ENCODE data around the gene SERINC3. TPM values are rescaled to one million over a fixed set of nuclear protein-coding genes. Genes with fewer than 3 reads are reported as not detected.

SERINC3 gene
- total RNA-seq, 2 experiments from 2014 or later = 82.2 to 98.4 TPM

DNA sequence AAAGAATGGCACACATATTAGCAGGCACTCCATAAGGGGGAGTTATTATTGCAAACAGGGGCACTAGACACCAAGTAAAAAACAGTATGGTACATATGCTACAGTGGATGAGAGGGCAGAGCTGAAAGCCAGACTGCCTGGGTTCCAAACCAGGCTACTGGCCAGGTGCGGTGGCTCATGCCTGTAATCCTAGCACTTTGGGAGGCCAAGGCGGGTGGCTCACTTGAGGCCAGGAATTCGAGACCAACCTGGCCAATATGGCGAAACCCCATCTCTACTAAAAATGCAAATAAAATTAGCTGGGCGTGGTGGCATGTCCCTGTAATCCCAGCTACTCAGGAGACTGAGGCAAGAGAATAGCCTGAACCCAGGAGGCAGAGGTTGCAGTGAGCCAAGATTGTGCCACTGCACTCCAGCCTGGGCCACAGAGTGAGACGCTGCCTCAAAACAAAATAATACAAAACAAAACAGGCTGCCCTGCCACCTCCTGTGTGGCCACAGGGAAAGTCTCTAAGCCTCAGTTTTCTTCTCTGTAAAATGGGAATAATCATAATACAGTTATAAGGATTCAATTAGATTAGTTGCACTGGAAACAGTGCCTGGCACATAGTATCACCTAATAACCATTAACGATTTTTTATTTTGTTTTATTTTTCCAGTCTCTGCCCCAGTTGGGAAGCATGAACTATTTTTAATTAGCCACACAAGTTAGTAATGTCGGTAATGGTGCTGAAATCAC lies 53.7 kb downstream of the SERINC3 start:
- ChIA-PET POLR2A (no interaction called here), CTCF (interaction anchor here (1.2 kb wide), 1 partner anchor 8 kb away, joined by 3 read pairs; no protein-coding TSS in a partner anchor)
- Mint-ChIP-seq H3K36me3 (ENCODE audit: low read depth) (no peaks in the 10 kb centered on the region), H3K4me3 (no peak overlapping the region), H3K27ac (no peak overlapping the region), H3K27me3 (no peaks in the 10 kb centered on the region), H3K9me3 (no peaks in the 10 kb centered on the region), H3K4me1 (no peaks in the 10 kb centered on the region)
- no peak for DNase-seq

DNA sequence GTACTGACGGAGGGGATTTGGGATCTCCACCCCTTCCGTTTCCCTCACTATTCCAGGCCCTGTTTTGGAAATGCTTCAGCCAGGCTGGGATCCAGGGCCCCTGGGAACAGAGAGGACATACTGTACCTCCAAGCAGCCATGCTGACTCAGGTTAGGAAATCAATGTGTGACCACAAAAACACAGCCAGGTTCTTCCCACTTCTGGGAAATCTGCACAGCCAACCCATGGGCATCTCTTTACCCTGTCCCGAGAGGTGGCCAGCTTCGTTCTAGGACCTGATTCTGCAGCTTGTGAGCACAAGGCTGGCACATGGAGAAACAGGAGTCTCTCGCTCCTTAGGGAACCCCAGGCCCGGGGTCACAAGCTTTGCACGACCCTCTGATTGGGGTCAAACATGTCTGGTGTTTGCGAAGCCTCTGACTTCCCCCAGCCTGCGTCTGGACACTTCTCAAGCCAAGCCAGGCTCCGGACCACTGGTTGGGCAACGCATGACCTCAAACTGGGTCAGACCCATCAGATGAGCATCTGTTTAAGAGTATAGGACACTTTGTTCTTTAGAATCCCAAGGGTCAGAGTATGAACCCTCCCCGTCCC lies 54.5 kb downstream of the SERINC3 start:
- H3K4me3 Mint-ChIP-seq = no peak overlapping the region
- H3K9me3 Mint-ChIP-seq = no peaks in the 10 kb centered on the region
- DNase-seq = no peak
- ChIA-PET CTCF (interaction anchor here (1.1 to 1.2 kb wide), 2 partner anchors 9 to 156 kb away, joined by 3 read pairs; partner anchors contain the start of gene FITM2), POLR2A (no interaction called here)
- no peaks in the 10 kb centered on the region for H3K4me1 Mint-ChIP-seq
- no peaks in the 10 kb centered on the region for H3K27me3 Mint-ChIP-seq
- no peaks in the 10 kb centered on the region for H3K36me3 Mint-ChIP-seq (ENCODE audit: low read depth)
- no peak overlapping the region for H3K27ac Mint-ChIP-seq

DNA sequence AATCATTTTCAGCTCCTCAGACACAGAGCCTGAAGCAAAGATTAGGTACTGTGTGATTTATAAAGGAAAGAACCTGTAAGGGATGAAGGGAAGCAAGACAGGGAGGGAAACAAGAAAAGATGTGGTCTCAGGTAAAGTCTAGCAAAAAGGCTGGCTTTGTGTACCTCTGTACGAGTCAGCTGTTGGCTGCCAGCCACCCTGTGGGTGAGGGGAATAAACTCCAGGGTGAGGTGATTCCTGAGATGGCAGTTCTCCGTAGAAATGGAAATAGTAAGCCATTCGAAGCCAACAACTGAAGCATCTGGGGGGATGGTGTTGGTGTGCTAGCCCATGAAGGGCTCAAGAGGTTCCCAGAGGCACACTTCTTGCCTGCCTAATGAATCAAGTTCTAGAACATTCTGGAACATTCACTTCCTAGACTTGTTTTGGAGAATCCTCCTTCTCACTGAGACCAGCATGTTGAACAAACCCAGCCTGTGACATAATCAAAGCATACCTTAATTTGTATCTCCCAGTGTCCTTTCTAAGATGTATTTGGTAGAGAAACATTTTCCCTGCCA lies 56.8 kb downstream of the SERINC3 start:
- H3K27ac Mint-ChIP-seq = no peak overlapping the region
- no peaks in the 10 kb centered on the region for H3K36me3 Mint-ChIP-seq (ENCODE audit: low read depth)
- H3K4me3 Mint-ChIP-seq = no peak overlapping the region
- H3K4me1 Mint-ChIP-seq = no peaks in the 10 kb centered on the region
- no peak for DNase-seq
- no peaks in the 10 kb centered on the region for H3K27me3 Mint-ChIP-seq
- no peaks in the 10 kb centered on the region for H3K9me3 Mint-ChIP-seq
- POLR2A ChIA-PET = no interaction called here
- CTCF ChIA-PET = no interaction called here

DNA sequence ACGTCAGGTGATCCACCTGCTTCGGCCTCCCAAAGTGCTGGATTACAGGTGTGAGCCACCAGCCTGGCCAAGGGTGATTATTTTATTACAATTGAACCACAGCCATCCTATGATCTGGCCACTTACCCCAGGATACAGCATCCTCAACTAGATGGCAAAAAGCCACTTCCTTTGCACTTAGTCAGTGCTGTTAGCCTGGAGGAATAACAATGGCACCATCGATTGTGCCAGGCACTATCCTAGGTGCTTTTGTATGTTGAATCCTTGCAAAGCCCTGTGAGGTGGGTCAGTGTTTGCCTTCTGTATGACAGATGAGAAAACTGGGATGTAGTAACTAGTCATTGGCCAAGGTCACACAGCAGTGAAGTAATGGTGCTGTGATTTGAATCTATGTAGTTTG lies 57.4 kb downstream of the SERINC3 start:
- no peak overlapping the region for H3K27ac Mint-ChIP-seq
- no peaks in the 10 kb centered on the region for H3K4me1 Mint-ChIP-seq
- no peak overlapping the region for H3K4me3 Mint-ChIP-seq
- H3K9me3 Mint-ChIP-seq = no peaks in the 10 kb centered on the region
- CTCF ChIA-PET = no interaction called here
- POLR2A ChIA-PET = no interaction called here
- no peaks in the 10 kb centered on the region for H3K27me3 Mint-ChIP-seq
- no peaks in the 10 kb centered on the region for H3K36me3 Mint-ChIP-seq (ENCODE audit: low read depth)
- no peak for DNase-seq

DNA sequence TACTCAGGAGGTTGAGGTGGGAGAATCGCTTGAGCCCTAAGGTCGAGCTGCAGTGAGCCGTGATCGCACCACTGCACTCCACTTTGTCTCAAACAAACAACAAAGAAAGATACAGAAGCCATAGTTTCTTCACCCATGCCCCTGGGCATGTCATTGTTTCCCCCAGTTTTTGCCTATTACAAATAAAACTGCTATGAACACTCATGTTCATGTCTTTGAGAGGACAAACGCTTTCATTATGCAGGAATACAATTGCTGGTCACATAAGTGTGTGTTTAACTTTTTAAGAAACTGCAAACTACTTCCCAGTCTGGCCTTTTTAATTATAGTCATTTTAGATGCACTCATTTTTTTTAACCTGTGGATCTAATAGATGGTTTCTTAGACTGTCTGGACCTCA lies 58.4 kb downstream of the SERINC3 start:
- Mint-ChIP-seq H3K27me3 (no peaks in the 10 kb centered on the region), H3K36me3 (ENCODE audit: low read depth) (no peaks in the 10 kb centered on the region), H3K27ac (no peak overlapping the region), H3K4me1 (no peaks in the 10 kb centered on the region), H3K4me3 (no peak overlapping the region), H3K9me3 (no peaks in the 10 kb centered on the region)
- ChIA-PET POLR2A (no interaction called here), CTCF (no interaction called here)
- no peak for DNase-seq

DNA sequence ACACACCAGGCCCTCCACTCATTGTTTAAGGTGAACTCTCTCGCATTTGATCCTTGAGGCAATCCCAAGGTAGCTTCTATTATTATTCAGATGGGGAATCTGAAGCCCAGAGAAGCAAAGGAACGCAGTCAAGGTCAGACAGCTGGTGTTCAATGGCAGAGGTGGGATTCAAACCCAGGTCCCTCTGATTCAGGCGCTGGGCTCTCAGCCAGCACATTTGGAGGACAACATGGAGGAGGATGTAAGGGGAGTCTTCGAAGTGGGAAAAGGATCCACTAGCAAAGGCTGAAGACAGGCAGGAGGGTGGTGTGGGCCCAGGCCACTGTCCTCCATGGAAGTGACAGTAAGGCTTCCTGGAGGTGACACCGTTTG lies 60.1 kb downstream of the SERINC3 start:
- no peak overlapping the region for H3K27ac Mint-ChIP-seq
- no peak for DNase-seq
- CTCF ChIA-PET = interaction anchor here (0.7 to 1.3 kb wide), 4 partner anchors 8 to 245 kb away, joined by 3 to 4 read pairs (median 4); no protein-coding TSS in a partner anchor
- H3K36me3 Mint-ChIP-seq (ENCODE audit: low read depth) = no peaks in the 10 kb centered on the region
- H3K27me3 Mint-ChIP-seq = no peaks in the 10 kb centered on the region
- H3K9me3 Mint-ChIP-seq = no peaks in the 10 kb centered on the region
- POLR2A ChIA-PET = interaction anchor here (0.7 kb wide), 1 partner anchor 32 kb away, joined by 4 read pairs; no protein-coding TSS in a partner anchor
- H3K4me1 Mint-ChIP-seq = no peaks in the 10 kb centered on the region
- no peak overlapping the region for H3K4me3 Mint-ChIP-seq

DNA sequence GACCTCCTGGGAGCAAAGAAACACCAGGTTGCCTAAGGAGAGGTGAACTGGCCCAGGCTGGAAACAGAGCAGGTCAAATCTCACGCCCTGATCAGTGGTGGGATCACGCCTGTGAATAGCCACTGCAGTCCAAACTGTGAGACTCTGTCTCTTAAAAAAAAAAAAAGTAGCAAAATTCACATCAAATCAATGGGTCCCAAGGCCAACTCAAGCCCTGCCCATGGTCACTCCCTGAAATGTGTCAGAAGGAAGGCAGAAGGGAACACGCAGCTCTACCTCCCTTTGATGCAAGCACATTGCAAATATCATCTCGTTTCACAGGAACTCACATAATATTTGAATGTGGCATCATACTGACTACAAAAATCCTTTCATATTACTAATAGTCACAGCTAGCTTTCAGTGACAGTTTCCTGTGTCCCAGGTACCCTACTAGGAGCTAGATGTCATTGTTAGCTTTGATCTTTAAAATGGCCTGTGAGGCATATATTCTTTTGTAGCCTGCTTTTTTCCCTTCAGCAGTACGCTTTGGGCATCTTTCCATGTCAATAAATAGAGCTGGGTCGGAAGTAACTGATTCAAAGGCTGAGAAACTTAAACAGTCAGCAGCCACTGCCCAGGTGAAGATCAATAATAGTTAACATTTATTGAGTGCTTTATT lies 60.6 kb downstream of the SERINC3 start:
- POLR2A ChIA-PET = no interaction called here
- no peak for DNase-seq
- H3K27me3 Mint-ChIP-seq = no peaks in the 10 kb centered on the region

DNA sequence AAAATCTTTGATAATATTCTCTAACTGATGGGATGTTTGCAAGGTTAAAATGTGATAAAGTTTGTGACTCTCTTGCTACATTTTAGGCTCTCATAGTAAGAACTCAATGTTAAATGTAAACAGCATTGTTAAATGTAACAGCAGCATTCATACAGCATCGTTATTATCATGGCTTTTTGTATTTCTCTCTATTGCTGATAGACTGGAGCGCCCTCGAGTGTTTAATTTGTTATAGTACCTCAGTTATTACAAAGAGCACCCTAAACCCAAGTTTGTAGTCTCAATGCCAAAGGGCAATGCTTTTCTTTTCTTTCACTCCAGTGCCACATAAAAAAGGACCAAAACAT lies 61.1 kb downstream of the SERINC3 start:
- Mint-ChIP-seq H3K27ac (no peak overlapping the region), H3K4me3 (no peak overlapping the region), H3K27me3 (no peaks in the 10 kb centered on the region), H3K4me1 (no peaks in the 10 kb centered on the region), H3K36me3 (ENCODE audit: low read depth) (no peaks in the 10 kb centered on the region), H3K9me3 (no peaks in the 10 kb centered on the region)
- CTCF ChIA-PET = interaction anchor here (1.1 kb wide), 1 partner anchor 244 kb away, joined by 4 read pairs; no protein-coding TSS in a partner anchor
- POLR2A ChIA-PET = no interaction called here
- no peak for DNase-seq

More for the DNA sequence above, 60.6 kb downstream of the SERINC3 start:
- Mint-ChIP-seq H3K9me3 (no peaks in the 10 kb centered on the region), H3K4me1 (no peaks in the 10 kb centered on the region), H3K36me3 (ENCODE audit: low read depth) (no peaks in the 10 kb centered on the region), H3K27ac (no peak overlapping the region), H3K4me3 (no peak overlapping the region)
- CTCF ChIA-PET = interaction anchor here (0.7 to 1.1 kb wide), 3 partner anchors 72 to 244 kb away, joined by 3 to 4 read pairs (median 4); no protein-coding TSS in a partner anchor

DNA sequence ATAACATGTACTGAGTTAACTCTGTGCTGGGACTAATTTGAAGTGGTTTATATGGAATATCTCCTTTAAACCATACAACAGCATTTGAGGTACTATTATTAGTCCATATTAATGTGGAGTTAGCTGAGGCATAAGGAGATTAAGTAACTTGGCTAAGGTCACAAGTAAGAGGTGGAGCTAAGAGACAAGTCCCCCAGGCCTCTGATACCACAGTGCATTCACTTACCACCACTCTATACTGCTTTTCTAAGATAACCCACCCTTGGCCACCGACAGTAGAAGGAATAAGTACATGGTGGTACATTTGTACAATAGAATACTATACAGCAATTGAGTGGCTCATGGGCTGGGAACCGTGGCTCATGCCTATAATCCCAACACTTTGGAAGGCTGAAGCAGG lies 62.6 kb downstream of the SERINC3 start:
- ChIA-PET POLR2A (no interaction called here), CTCF (no interaction called here)
- no peak overlapping the region for H3K4me3 Mint-ChIP-seq
- H3K4me1 Mint-ChIP-seq = no peaks in the 10 kb centered on the region
- no peaks in the 10 kb centered on the region for H3K9me3 Mint-ChIP-seq
- H3K27ac Mint-ChIP-seq = no peak overlapping the region
- H3K36me3 Mint-ChIP-seq (ENCODE audit: low read depth) = no peaks in the 10 kb centered on the region
- DNase-seq = no peak
- H3K27me3 Mint-ChIP-seq = no peaks in the 10 kb centered on the region

DNA sequence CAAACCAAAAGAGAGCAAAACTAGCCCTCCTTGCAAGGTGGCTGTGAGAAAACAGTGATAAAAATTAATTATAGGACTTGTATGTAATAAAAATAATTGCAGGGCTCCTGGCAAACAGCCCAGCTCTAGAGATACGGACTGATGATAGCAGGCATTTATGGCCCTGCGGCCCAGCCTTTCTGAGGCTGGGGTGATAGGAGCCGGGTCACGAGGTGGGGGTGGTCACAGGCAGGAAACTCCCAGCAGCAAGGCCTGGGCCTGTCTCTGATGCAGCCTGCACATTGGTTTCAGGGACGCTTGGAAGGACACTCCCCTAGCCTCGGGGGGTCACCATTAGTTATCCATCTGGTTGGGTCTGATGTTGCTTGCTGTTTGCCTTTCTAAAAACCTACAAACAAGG lies 64.9 kb downstream of the SERINC3 start:
- Mint-ChIP-seq H3K9me3 (no peaks in the 10 kb centered on the region), H3K27ac (no peak overlapping the region), H3K27me3 (no peaks in the 10 kb centered on the region), H3K4me3 (no peak overlapping the region), H3K4me1 (no peaks in the 10 kb centered on the region), H3K36me3 (ENCODE audit: low read depth) (no peaks in the 10 kb centered on the region)
- CTCF ChIA-PET = interaction anchor here (0.9 kb wide), 1 partner anchor 240 kb away, joined by 3 read pairs; no protein-coding TSS in a partner anchor
- POLR2A ChIA-PET = no interaction called here
- DNase-seq = no peak

DNA sequence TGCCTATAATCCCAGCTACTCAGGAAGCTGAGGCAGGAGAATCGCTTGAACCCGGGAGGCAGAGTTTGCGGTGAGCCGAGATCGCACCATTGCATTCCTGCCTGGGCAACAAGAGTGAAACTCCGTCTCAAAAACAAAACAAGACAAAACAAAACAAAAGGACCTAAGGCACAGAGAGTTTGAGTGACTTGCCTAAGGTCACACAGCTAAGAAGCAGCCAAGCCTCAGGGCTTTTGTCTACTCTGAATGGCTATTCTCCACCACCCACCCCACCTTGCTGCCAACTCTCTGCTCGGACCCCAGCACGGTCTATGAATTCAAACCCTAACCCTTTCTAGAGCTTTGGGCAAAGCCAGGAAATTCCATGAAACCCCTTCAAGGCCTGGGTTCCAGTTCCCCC lies 65.3 kb downstream of the SERINC3 start:
- Mint-ChIP-seq H3K27ac (no peak overlapping the region), H3K27me3 (no peaks in the 10 kb centered on the region), H3K4me1 (no peaks in the 10 kb centered on the region), H3K36me3 (ENCODE audit: low read depth) (no peaks in the 10 kb centered on the region), H3K4me3 (no peak overlapping the region), H3K9me3 (no peaks in the 10 kb centered on the region)
- ChIA-PET POLR2A (no interaction called here), CTCF (interaction anchor here (0.6 to 0.9 kb wide), 2 partner anchors 22 to 239 kb away, joined by 3 read pairs; no protein-coding TSS in a partner anchor)
- no peak for DNase-seq

DNA sequence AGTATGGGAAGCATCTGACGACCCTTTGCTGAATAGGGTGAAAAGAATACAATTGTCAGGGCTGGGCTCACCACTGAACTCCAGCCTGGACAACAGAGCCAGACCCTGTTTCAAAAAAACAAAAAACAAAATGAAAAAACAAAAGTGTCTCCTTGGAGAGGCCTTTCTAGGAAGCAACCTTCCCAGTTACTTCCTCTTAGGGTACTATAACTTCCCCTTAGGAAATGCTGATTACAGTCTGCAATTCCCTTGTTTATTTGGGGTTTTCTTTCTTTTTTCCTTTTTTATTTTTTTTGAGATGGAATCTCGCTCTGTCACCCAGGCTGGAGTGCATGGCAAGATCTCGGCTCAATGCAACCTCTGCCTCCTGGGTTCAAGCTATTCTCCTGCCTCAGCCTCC lies 66.7 kb downstream of the SERINC3 start:
- no peak for DNase-seq
- H3K36me3 Mint-ChIP-seq (ENCODE audit: low read depth) = no peaks in the 10 kb centered on the region
- POLR2A ChIA-PET = no interaction called here
- H3K4me1 Mint-ChIP-seq = no peaks in the 10 kb centered on the region
- H3K4me3 Mint-ChIP-seq = no peak overlapping the region
- no peak overlapping the region for H3K27ac Mint-ChIP-seq
- CTCF ChIA-PET = no interaction called here
- no peaks in the 10 kb centered on the region for H3K9me3 Mint-ChIP-seq
- no peaks in the 10 kb centered on the region for H3K27me3 Mint-ChIP-seq

DNA sequence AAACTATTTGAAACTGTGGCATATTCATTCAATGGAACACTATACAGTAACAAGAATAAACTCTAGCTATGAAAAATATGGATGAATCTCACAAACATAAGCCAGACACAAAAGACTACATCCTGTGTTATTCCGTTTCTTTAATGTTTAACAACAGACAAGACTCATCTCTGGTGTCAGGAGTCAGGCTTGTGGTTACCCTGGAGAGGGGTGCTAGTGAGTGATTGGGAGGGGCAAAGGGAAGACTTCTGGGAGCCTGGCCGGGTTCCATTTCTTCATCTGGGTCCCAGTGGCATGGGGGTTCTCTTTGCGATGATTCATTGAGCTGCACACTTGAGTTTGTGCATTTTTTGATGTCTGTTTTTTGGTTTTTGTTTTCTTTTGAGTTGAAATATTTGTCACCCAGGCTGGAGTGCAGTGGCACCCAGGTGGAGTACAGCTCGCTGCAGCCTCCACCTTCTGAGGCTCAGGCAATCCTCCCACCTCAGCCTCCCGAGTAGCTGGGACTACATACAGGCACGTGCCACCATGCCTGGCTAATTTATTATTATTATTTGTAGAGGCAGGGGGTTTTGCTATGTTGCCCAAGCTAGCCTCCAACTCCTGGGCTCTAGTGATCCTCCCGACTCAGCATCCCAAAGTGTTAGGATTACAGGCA lies 67.4 kb downstream of the SERINC3 start:
- no peak for DNase-seq
- Mint-ChIP-seq H3K36me3 (ENCODE audit: low read depth) (no peaks in the 10 kb centered on the region), H3K27me3 (no peaks in the 10 kb centered on the region), H3K4me1 (no peaks in the 10 kb centered on the region), H3K27ac (no peak overlapping the region), H3K4me3 (no peak overlapping the region), H3K9me3 (no peaks in the 10 kb centered on the region)
- POLR2A ChIA-PET = no interaction called here
- CTCF ChIA-PET = interaction anchor here (0.6 to 1.1 kb wide), 3 partner anchors 8 to 1018 kb away, joined by 3 to 4 read pairs (median 3); no protein-coding TSS in a partner anchor

All from activated CD4-positive, alpha-beta T cell treated with anti-CD3 and anti-CD28 coated beads, Interleukin-2, amount 10 ng/mL, durations not matched to agents 7 days and 5 days (primary cell).